RWPE1 (cell line): Measurements from ENCODE around the gene CEP350.

ENCODE experiments used
- CTCF ChIA-PET: fragments of 350-600 bp; sonication (Branson Sonifier 250); formaldehyde crosslinking; extraction: SDS; loops from one replicate; lab custom pipeline; 2021; lab: Yijun Ruan, JAX
- POLR2A ChIA-PET: fragments of 400-600 bp; formaldehyde crosslinking; extraction: SDS; loops from one replicate; lab custom pipeline; 2020; ENCODE audit warnings: antibody characterized with exemption; ENCODE audit not compliant: low non-redundant PET; lab: Yijun Ruan, JAX
- DNase-seq: peaks from one replicate; pipeline ENCODE4 v3.0.0; 2012; ENCODE audit warnings: low spot score
- H3K27ac ChIP-seq: fragments of 450-650 bp; 2 replicates; pipeline ENCODE4 v1.5.1; 2017
- CTCF ChIP-seq: fragments of 450-650 bp; conservative IDR thresholded peaks from 2 replicates; pipeline ENCODE4 v1.5.1; 2017; ENCODE audit warnings: low read depth, mild to moderate bottlenecking

Gene CEP350

GRCh38 chr1:180156201-180156600 lies 201.6 kb downstream of the CEP350 start:
- no peak overlapping the region for H3K27ac ChIP-seq
- TF ChIP-seq CTCF, result no peak
- CTCF ChIA-PET, result no interaction called here
- DNase-seq, result no peak
- POLR2A ChIA-PET, result no interaction called here

DNA sequence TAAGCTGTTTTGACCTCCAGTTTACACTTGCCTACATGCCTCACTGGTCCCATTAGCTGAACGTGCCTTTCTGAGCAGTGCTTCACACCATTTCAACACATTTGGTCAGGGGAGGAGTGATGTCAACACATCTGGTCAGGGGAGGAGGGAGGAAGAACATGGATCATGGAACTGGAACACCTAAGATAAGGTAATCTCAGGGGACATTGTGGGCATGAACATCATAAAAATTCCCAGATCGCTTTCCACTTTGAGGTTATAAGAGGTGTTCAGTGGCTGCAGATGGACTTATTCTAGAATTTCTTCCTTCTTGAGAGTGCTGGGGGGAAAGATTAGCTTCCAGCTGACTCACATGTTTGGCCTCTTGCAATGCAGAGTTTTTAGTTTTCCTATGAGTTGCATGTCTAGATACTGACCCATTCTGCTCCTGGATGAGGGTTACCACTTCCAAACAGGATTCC lies 202.1 kb downstream of the CEP350 start:
- ChIA-PET CTCF (no interaction called here), POLR2A (no interaction called here)
- H3K27ac ChIP-seq, result no peak overlapping the region
- TF ChIP-seq CTCF, result no peak
- DNase-seq, result no peak

GRCh38 chr1:180157108-180157507 lies 202.5 kb downstream of the CEP350 start:
- ChIA-PET POLR2A (no interaction called here), CTCF (no interaction called here)

DNA sequence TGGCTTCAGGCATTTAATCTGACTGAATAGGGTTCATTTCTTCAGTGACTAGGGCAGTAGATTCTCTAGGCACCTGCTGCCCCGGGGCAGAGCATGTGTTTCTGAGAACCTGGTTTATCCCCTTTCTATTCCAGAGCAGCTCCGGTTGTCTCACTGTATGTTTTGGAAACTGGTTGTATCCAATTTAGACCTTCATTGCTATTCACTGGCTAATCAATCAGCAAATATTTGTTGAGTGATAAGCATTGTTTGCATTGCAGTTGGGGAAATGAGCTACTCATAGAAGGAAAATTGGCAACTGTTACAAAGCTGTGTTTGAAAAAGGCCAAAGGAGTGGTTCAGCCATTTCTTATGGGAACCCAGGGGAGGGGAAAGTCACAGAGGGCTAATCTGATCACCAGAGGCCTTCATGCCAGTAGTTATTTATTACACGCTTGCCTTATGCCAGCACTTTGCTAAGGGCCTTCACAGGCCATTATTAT lies 203.0 kb downstream of the CEP350 start:
- H3K27ac ChIP-seq, result no peak overlapping the region
- TF ChIP-seq CTCF, result no peak
- CTCF ChIA-PET, result interaction anchor here (2.2 kb wide), 1 partner anchor 10 kb away, joined by 6 read pairs; no protein-coding TSS in a partner anchor
- POLR2A ChIA-PET, result no interaction called here
- no peak for DNase-seq

More at GRCh38 chr1:180157108-180157507, 202.5 kb downstream of the CEP350 start:
- no peak for TF ChIP-seq CTCF
- no peak overlapping the region for H3K27ac ChIP-seq
- no peak for DNase-seq

- H3K27ac ChIP-seq, result no peak overlapping the region
- ChIA-PET CTCF (interaction anchor here (2.2 kb wide), 1 partner anchor 9 kb away, joined by 6 read pairs; no protein-coding TSS in a partner anchor), POLR2A (no interaction called here)
- no peak for DNase-seq
- TF ChIP-seq CTCF, result no peak
Measured at GRCh38 chr1:180158149-180159147, 203.8 kb downstream of the CEP350 start.

GRCh38 chr1:180160357-180160756 lies 205.7 kb downstream of the CEP350 start:
- TF ChIP-seq CTCF, result no peak
- ChIA-PET CTCF (no interaction called here), POLR2A (no interaction called here)
- no peak for DNase-seq
- no peak overlapping the region for H3K27ac ChIP-seq
